H9 (cell line): ENCODE data around the gene NFX1. TPM values are rescaled to one million over a fixed set of nuclear protein-coding genes. Genes with fewer than 3 reads are reported as not detected.

Source experiments
- DNase-seq: peaks from one replicate; pipeline ENCODE4 v3.0.0-alpha.2; 2017
- H2AFZ ChIP-seq: one replicate; pipeline ENCODE4 v1.6.1; 2013; ENCODE audit warnings: mild to moderate bottlenecking, low read length, control low read depth, moderate library complexity
- H2AK5ac ChIP-seq: 2 replicates; pipeline ENCODE4 v1.6.1; 2013; ENCODE audit warnings: low read length, control low read depth, mixed read lengths; ENCODE audit not compliant: insufficient read length
- H2BK120ac ChIP-seq: one replicate; pipeline ENCODE4 v1.6.1; 2013; ENCODE audit warnings: low read depth, mild to moderate bottlenecking, low read length, control low read depth, inconsistent platforms; ENCODE audit not compliant: poor library complexity, severe bottlenecking
- H2BK12ac ChIP-seq: 2 replicates; pipeline ENCODE4 v1.6.1; 2013; ENCODE audit warnings: low read length, control low read depth, mixed read lengths, low read depth; ENCODE audit not compliant: insufficient read length
- H2BK15ac ChIP-seq: 2 replicates; pipeline ENCODE4 v1.6.1; 2013; ENCODE audit warnings: low read depth, low read length, control low read depth
- H2BK20ac ChIP-seq: one replicate; pipeline ENCODE4 v1.6.1; 2013; ENCODE audit warnings: low read depth, mild to moderate bottlenecking, low read length, control low read depth, inconsistent platforms; ENCODE audit not compliant: poor library complexity, severe bottlenecking
- H2BK5ac ChIP-seq: 2 replicates; pipeline ENCODE4 v1.6.1; 2013; ENCODE audit warnings: low read length, control low read depth, mixed read lengths; ENCODE audit not compliant: insufficient read length
- H3K14ac ChIP-seq: 2 replicates; pipeline ENCODE4 v1.6.1; 2013; ENCODE audit warnings: low read length, control low read depth; ENCODE audit not compliant: insufficient read depth
- H3K18ac ChIP-seq: 2 replicates; pipeline ENCODE4 v1.6.1; 2013; ENCODE audit warnings: low read depth, mild to moderate bottlenecking, mixed read lengths, low read length, control low read depth; ENCODE audit not compliant: insufficient read length
- H3K23ac ChIP-seq: 2 replicates; pipeline ENCODE4 v1.6.1; 2013; ENCODE audit warnings: low read length, control low read depth, mixed read lengths, low read depth; ENCODE audit not compliant: insufficient read length
- H3K23me2 ChIP-seq: 2 replicates; pipeline ENCODE4 v1.6.1; 2013; ENCODE audit warnings: low read depth, mild to moderate bottlenecking, mixed read lengths, low read length, control low read depth; ENCODE audit not compliant: insufficient read length, poor library complexity, severe bottlenecking
- H3K27ac ChIP-seq: 2 replicates; pipeline ENCODE4 v1.5.1; 2013; ENCODE audit warnings: low read length, control low read depth, mixed read lengths, low read depth; ENCODE audit not compliant: insufficient read length
- H3K27me3 ChIP-seq: 2 replicates; pipeline ENCODE4 v1.6.1; 2013; ENCODE audit warnings: low read length, control low read depth, inconsistent platforms; ENCODE audit not compliant: insufficient read depth
- H3K4ac ChIP-seq: 2 replicates; pipeline ENCODE4 v1.6.1; 2013; ENCODE audit warnings: low read depth, mild to moderate bottlenecking, control low read depth, inconsistent platforms, low read length, moderate library complexity
- H3K4me1 ChIP-seq: 2 replicates; pipeline ENCODE4 v1.6.1; 2013; ENCODE audit warnings: low read length, control low read depth, inconsistent platforms; ENCODE audit not compliant: insufficient read depth
- H3K4me2 ChIP-seq: 2 replicates; pipeline ENCODE4 v1.6.1; 2013; ENCODE audit warnings: low read length, control low read depth, mixed read lengths; ENCODE audit not compliant: insufficient read length, insufficient read depth
- H3K56ac ChIP-seq: 2 replicates; pipeline ENCODE4 v1.6.1; 2013; ENCODE audit warnings: low read depth, mild to moderate bottlenecking, mixed read lengths, low read length, control low read depth; ENCODE audit not compliant: insufficient read length
- H3K79me1 ChIP-seq: 2 replicates; pipeline ENCODE4 v1.6.1; 2013; ENCODE audit warnings: low read depth, mild to moderate bottlenecking, moderate library complexity, low read length, control low read depth, inconsistent platforms; ENCODE audit not compliant: insufficient read depth, poor library complexity, severe bottlenecking
- H3K79me2 ChIP-seq: 2 replicates; pipeline ENCODE4 v1.6.1; 2013; ENCODE audit warnings: low read length, control low read depth, inconsistent platforms; ENCODE audit not compliant: insufficient read depth
- H3K9ac ChIP-seq: 2 replicates; pipeline ENCODE4 v1.6.1; 2013; ENCODE audit warnings: low read length, control low read depth, mixed read lengths; ENCODE audit not compliant: insufficient read length; ENCODE audit errors: extremely low read depth
- H3K9me3 ChIP-seq: one replicate; pipeline ENCODE4 v1.6.1; 2013; ENCODE audit warnings: low read depth, low read length, inconsistent platforms; ENCODE audit not compliant: control insufficient read depth
- H3T11ph ChIP-seq: one replicate; pipeline ENCODE4 v1.6.1; 2013; ENCODE audit warnings: mild to moderate bottlenecking, low read length, control low read depth, inconsistent platforms
- H4K20me1 ChIP-seq: one replicate; pipeline ENCODE4 v1.6.1; 2013; ENCODE audit not compliant: control insufficient read depth, insufficient read length, insufficient read depth
- H4K5ac ChIP-seq: 2 replicates; pipeline ENCODE4 v1.6.1; 2013; ENCODE audit warnings: low read depth, mild to moderate bottlenecking, mixed read lengths, low read length, control low read depth; ENCODE audit not compliant: insufficient read length
- H4K8ac ChIP-seq: replicated peaks from 2 replicates; pipeline ENCODE4 v1.6.1; 2013; ENCODE audit warnings: low read length, control low read depth, mixed read lengths, low read depth; ENCODE audit not compliant: insufficient read length
- H4K91ac ChIP-seq: 2 replicates; pipeline ENCODE4 v1.6.1; 2013; ENCODE audit warnings: low read depth, mild to moderate bottlenecking, moderate library complexity, mixed read lengths, low read length, control low read depth; ENCODE audit not compliant: insufficient read length
- H3K27ac Mint-ChIP-seq, 3 experiments: 2 replicates in 2 of 3; 3 replicates in 1 of 3; pipeline ENCODE4 v1.8.0; 2020 to 2021; ENCODE audit warnings: mixed read lengths in 3 of 3, mild to moderate bottlenecking in 1 of 3, moderate library complexity in 1 of 3
- H3K27me3 Mint-ChIP-seq: 2 replicates; pipeline ENCODE4 v1.8.0; 2021; ENCODE audit warnings: low read depth, mild to moderate bottlenecking, moderate library complexity, mixed read lengths
- H3K36me3 Mint-ChIP-seq, 3 experiments: 2 replicates in 2 of 3; 3 replicates in 1 of 3; pipeline ENCODE4 v1.8.0; 2020 to 2021; ENCODE audit warnings: low read depth in 3 of 3, mixed read lengths in 3 of 3; ENCODE audit not compliant: insufficient read depth in 1 of 3
- H3K4me1 Mint-ChIP-seq, 2 experiments: 2 replicates each; pipeline ENCODE4 v1.8.0; 2020; ENCODE audit warnings: mixed read lengths in 2 of 2
- H3K4me3 Mint-ChIP-seq, 2 experiments: 2 replicates in 1 of 2; 3 replicates in 1 of 2; pipeline ENCODE4 v1.8.0; 2020 to 2021; ENCODE audit warnings: mild to moderate bottlenecking in 2 of 2, mixed read lengths in 2 of 2, moderate library complexity in 1 of 2
- H3K9me3 Mint-ChIP-seq, 2 experiments: 2 replicates in 1 of 2; 3 replicates in 1 of 2; pipeline ENCODE4 v1.8.0; 2020; ENCODE audit warnings: mild to moderate bottlenecking in 2 of 2, mixed read lengths in 2 of 2, moderate library complexity in 1 of 2
- CTCF ChIP-seq: fragments of 200-600 bp; sonication (generic); conservative IDR thresholded peaks from 3 replicates; pipeline ENCODE4 v1.8.0; 2021; ENCODE audit warnings: antibody characterized with exemption, mild to moderate bottlenecking
- WGBS: extraction: QIAGEN DNeasy Blood & Tissue Kit; methylation state at CpG from one replicate; pipeline ENCODE4 v1.1.7; 2013; ENCODE audit warnings: missing lambda C conversion rate, low lambda C conversion rate, mixed read lengths; ENCODE audit not compliant: insufficient read length; ENCODE audit errors: extremely low coverage; 5-methylcytosine and 5-hydroxymethylcytosine counted together
- total RNA-seq: library from RNA; stranded (reverse); gene quantifications from 2 replicates; pipeline ENCODE4 v1.2.1, GENCODE V29; 2021

NFX1 gene
- total RNA-seq, 1 experiment from 2014 or later, result 35.1 TPM

GRCh38 chr9:33291031-33291397, 698 bp downstream of the NFX1 start:
- WGBS, result no CpG with 5 or more reads among the region's 7 CpGs
- no peak overlapping the region for H2BK12ac ChIP-seq
- H3K18ac ChIP-seq, result no peak overlapping the region
- no peak overlapping the region for H3K56ac ChIP-seq
- H3K4ac ChIP-seq, result no peak overlapping the region
- H3K4me1 ChIP-seq, result 0 out of 2 replicates have a peak, but pooled peaks cover 2% of the 10 kb centered on the region
- no peak overlapping the region for H2AFZ ChIP-seq
- H2BK15ac ChIP-seq, result no peak overlapping the region
- Mint-ChIP-seq H3K9me3 (peaks cover 0 to 2% of the 10 kb centered on the region in 2 experiments; a peak in 2 of 5 replicates), H3K27me3 (no peaks in the 10 kb centered on the region), H3K4me1 (peaks cover 11 to 15% of the 10 kb centered on the region in 2 experiments), H3K4me3 (peak overlapping the region; percentile 96 to 99), H3K36me3 (peaks cover 7 to 30% (median 30%) of the 10 kb centered on the region in 3 experiments; a peak in 6 of 7 replicates), H3K27ac (peak overlapping the region; percentile 98 to 100 (median 99); a peak in 6 of 7 replicates)
- no peaks in the 10 kb centered on the region for H3K9me3 ChIP-seq
- no peaks in the 10 kb centered on the region for H3K27me3 ChIP-seq
- peak overlapping the region; percentile 79 for H3K9ac ChIP-seq
- H4K5ac ChIP-seq, result no peak overlapping the region
- H4K20me1 ChIP-seq, result no peaks in the 10 kb centered on the region
- H3K79me1 ChIP-seq, result peaks cover 7% of the 10 kb centered on the region
- H3K27ac ChIP-seq, result no peak overlapping the region
- no peak overlapping the region for H3K14ac ChIP-seq
- TF ChIP-seq CTCF, result no peak
- H3K79me2 ChIP-seq, result peaks cover 15% of the 10 kb centered on the region; the same call in 1 of the 2 replicates
- no peak overlapping the region for H4K91ac ChIP-seq
- no peak overlapping the region for H3K23ac ChIP-seq
- DNase-seq, result no peak
- no peak overlapping the region for H3T11ph ChIP-seq
- peak overlapping the region; percentile 89 for H3K4me2 ChIP-seq
- H2BK20ac ChIP-seq, result no peak overlapping the region
- H3K23me2 ChIP-seq, result no peaks in the 10 kb centered on the region
- no peak overlapping the region for H2AK5ac ChIP-seq
- no peak overlapping the region for H4K8ac ChIP-seq
- no peak overlapping the region for H2BK5ac ChIP-seq
- no peak overlapping the region for H2BK120ac ChIP-seq
